MM.1S (cell line): Measurements from ENCODE around the gene GBX2.

Experiments used
- DNase-seq: peaks from one replicate; pipeline ENCODE4 v3.0.0-alpha.2; 2015
- H2AFZ ChIP-seq: fragments of 300-600 bp; sonication (generic); 2 replicates; pipeline ENCODE4 v1.6.0; 2016; ENCODE audit warnings: antibody characterized with exemption, low read length
- H3F3A ChIP-seq: fragments of 300-600 bp; sonication (generic); 2 replicates; pipeline ENCODE4 v1.6.1; 2016; ENCODE audit warnings: mild to moderate bottlenecking, antibody characterized with exemption, low read length, moderate library complexity, mixed read lengths; ENCODE audit not compliant: insufficient read depth
- H3K27ac ChIP-seq: fragments of 300-600 bp; sonication (generic); 2 replicates; pipeline ENCODE4 v1.5.1; 2016; ENCODE audit warnings: mild to moderate bottlenecking, low read length
- H3K27me3 ChIP-seq: fragments of 300-600 bp; sonication (generic); replicated peaks from 2 replicates; pipeline ENCODE4 v1.6.0; 2016; ENCODE audit warnings: low read length; ENCODE audit not compliant: insufficient read depth
- H3K36me3 ChIP-seq: fragments of 300-600 bp; sonication (generic); replicated peaks from 2 replicates; pipeline ENCODE4 v1.6.1; 2016; ENCODE audit warnings: mild to moderate bottlenecking, low read length, mixed read lengths; ENCODE audit not compliant: insufficient read depth
- H3K4me1 ChIP-seq: fragments of 300-600 bp; sonication (generic); 2 replicates; pipeline ENCODE4 v1.6.1; 2016; ENCODE audit warnings: low read length, mixed read lengths
- H3K4me2 ChIP-seq: fragments of 300-600 bp; sonication (generic); 2 replicates; pipeline ENCODE4 v1.6.0; 2016; ENCODE audit warnings: low read depth, low read length
- H3K4me3 ChIP-seq: fragments of 300-600 bp; sonication (generic); 2 replicates; pipeline ENCODE4 v1.5.1; 2016; ENCODE audit warnings: low read length, mixed read lengths
- H3K79me2 ChIP-seq: fragments of 300-600 bp; sonication (generic); 2 replicates; pipeline ENCODE4 v1.6.1; 2016; ENCODE audit warnings: mixed run types, low read length, mixed read lengths
- H3K9ac ChIP-seq: fragments of 300-600 bp; sonication (generic); 2 replicates; pipeline ENCODE4 v1.6.1; 2016; ENCODE audit warnings: low read length, mixed read lengths
- H3K9me2 ChIP-seq: fragments of 300-600 bp; sonication (generic); replicated peaks from 2 replicates; pipeline ENCODE4 v1.6.1; 2016; ENCODE audit warnings: mild to moderate bottlenecking, low read length, mixed read lengths; ENCODE audit not compliant: insufficient read depth
- H3K9me3 ChIP-seq: fragments of 300-600 bp; sonication (generic); replicated peaks from 2 replicates; pipeline ENCODE4 v1.6.1; 2016; ENCODE audit warnings: mild to moderate bottlenecking, low read length, mixed read lengths; ENCODE audit not compliant: insufficient read depth
- H4K20me1 ChIP-seq: fragments of 300-600 bp; sonication (generic); 2 replicates; pipeline ENCODE4 v1.6.1; 2016; ENCODE audit warnings: mild to moderate bottlenecking, low read length, moderate library complexity, mixed read lengths; ENCODE audit not compliant: insufficient read depth
- EZH2 ChIP-seq: fragments of 300-600 bp; sonication (generic); optimal IDR thresholded peaks from 2 replicates; pipeline ENCODE3; 2017; ENCODE audit warnings: low read depth, mild to moderate bottlenecking, antibody characterized with exemption, low read length, mixed read lengths
- EZH2phosphoT487 ChIP-seq: fragments of 300-600 bp; sonication (generic); IDR thresholded peaks from 2 replicates; pipeline ENCODE4 v1.6.1; 2018; ENCODE audit warnings: antibody characterized with exemption, low read length
- TF ChIP-seq, protein P1 (sequence below): fragments of 300-600 bp; sonication (generic); IDR thresholded peaks from 2 replicates; pipeline ENCODE4 v1.5.1; 2016; ENCODE audit warnings: antibody characterized with exemption, low read length, mixed read lengths

The GBX2 gene

DNA sequence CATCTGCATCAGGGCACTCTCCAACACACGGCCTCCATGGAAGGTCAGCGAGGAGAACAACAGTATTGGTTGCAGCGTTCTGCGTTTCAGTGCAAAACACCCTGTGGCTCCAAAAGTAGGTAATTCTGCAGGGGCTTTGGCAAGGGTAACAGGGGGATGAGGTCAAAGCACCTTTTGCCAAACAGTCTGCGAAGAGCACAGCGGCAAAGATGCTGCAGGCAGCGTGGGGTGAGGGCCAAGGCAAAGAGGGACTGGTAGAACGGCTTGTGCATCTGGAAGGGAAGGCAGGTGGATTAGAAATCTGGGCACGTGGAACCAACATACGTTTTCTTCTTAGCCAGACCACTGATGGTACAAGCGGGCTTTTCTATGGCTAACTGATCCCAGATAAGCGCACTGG lies 26.6 kb upstream of the GBX2 start:
- Histone ChIP-seq H3K9me2 (no peaks in the 10 kb centered on the region), H3K9ac (no peak overlapping the region), H3K79me2 (no peaks in the 10 kb centered on the region), H4K20me1 (no peaks in the 10 kb centered on the region), H3K36me3 (no peaks in the 10 kb centered on the region), H3K4me1 (no peaks in the 10 kb centered on the region), H3K4me3 (no peak overlapping the region), H3K27me3 (no peaks in the 10 kb centered on the region), H3K27ac (no peak overlapping the region), H3F3A (no peaks in the 10 kb centered on the region), H3K4me2 (no peak overlapping the region), H2AFZ (no peak overlapping the region), H3K9me3 (no peaks in the 10 kb centered on the region)
- no peak for DNase-seq
- no peak for TF ChIP-seq EZH2phosphoT487
- no peak for TF ChIP-seq EZH2
- TF ChIP-seq, protein P1, sequence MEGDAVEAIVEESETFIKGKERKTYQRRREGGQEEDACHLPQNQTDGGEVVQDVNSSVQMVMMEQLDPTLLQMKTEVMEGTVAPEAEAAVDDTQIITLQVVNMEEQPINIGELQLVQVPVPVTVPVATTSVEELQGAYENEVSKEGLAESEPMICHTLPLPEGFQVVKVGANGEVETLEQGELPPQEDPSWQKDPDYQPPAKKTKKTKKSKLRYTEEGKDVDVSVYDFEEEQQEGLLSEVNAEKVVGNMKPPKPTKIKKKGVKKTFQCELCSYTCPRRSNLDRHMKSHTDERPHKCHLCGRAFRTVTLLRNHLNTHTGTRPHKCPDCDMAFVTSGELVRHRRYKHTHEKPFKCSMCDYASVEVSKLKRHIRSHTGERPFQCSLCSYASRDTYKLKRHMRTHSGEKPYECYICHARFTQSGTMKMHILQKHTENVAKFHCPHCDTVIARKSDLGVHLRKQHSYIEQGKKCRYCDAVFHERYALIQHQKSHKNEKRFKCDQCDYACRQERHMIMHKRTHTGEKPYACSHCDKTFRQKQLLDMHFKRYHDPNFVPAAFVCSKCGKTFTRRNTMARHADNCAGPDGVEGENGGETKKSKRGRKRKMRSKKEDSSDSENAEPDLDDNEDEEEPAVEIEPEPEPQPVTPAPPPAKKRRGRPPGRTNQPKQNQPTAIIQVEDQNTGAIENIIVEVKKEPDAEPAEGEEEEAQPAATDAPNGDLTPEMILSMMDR, result no peak

DNA sequence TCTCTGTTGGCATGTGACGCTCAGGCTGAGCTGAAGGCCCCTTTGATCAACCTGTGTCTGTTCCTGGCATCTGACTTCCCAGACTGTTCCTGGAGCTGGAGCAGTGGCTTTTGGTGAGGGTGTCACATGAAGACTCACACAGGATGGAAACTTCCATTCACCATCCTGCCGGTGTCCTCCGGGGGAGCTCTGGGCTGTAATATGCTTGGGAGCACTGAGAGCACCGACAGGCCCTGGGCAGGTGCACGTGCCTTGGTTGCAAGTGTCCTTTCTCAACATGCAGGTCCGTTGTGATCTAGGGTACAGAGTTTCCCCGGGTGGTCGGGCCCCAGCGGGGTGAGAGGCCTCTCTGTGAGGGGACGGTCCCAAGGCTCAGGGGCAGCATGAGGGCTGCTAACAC lies 24.8 kb upstream of the GBX2 start:
- no peak overlapping the region for H3K9ac ChIP-seq
- TF ChIP-seq, protein P1, result no peak

DNA sequence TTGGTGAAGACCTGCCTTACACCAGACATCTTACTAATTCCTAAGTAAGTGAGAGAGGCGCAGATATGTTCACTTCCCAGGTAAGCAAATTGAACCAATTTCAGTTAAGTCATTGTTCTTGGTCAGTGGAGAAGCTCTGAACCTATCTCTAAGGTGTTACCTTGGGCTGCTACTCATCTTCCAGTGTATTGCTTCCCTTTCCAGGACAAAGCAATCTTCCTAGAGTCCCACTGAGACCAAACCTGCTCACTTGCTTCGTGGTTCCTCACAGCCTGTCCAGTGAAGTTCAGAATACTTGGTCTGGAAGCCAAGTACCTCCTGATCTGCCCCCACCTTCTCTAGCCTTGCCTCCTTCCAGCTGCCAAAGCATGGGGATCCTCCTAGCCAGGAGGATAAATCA lies 22.5 kb upstream of the GBX2 start:
- H3K27me3 ChIP-seq, result no peaks in the 10 kb centered on the region
- no peaks in the 10 kb centered on the region for H3F3A ChIP-seq
- H3K36me3 ChIP-seq, result no peaks in the 10 kb centered on the region
- DNase-seq, result no peak
- H2AFZ ChIP-seq, result no peak overlapping the region
- H3K4me3 ChIP-seq, result no peak overlapping the region
- H3K9ac ChIP-seq, result no peak overlapping the region
- H3K4me2 ChIP-seq, result no peak overlapping the region
- H3K9me3 ChIP-seq, result no peaks in the 10 kb centered on the region
- no peaks in the 10 kb centered on the region for H3K9me2 ChIP-seq
- H4K20me1 ChIP-seq, result no peaks in the 10 kb centered on the region
- H3K79me2 ChIP-seq, result no peaks in the 10 kb centered on the region
- TF ChIP-seq EZH2 (no peak), EZH2phosphoT487 (no peak)
- TF ChIP-seq, protein P1, result no peak
- H3K27ac ChIP-seq, result no peak overlapping the region
- H3K4me1 ChIP-seq, result no peaks in the 10 kb centered on the region

More for the DNA sequence above, 24.8 kb upstream of the GBX2 start:
- no peaks in the 10 kb centered on the region for H3K27me3 ChIP-seq
- no peak overlapping the region for H3K27ac ChIP-seq
- H3K9me2 ChIP-seq, result no peaks in the 10 kb centered on the region
- DNase-seq, result no peak
- H3K4me1 ChIP-seq, result no peaks in the 10 kb centered on the region
- H3F3A ChIP-seq, result no peaks in the 10 kb centered on the region
- no peak overlapping the region for H3K4me3 ChIP-seq
- no peak overlapping the region for H3K4me2 ChIP-seq
- H2AFZ ChIP-seq, result no peak overlapping the region
- no peaks in the 10 kb centered on the region for H3K36me3 ChIP-seq
- no peaks in the 10 kb centered on the region for H3K79me2 ChIP-seq
- no peaks in the 10 kb centered on the region for H3K9me3 ChIP-seq
- no peaks in the 10 kb centered on the region for H4K20me1 ChIP-seq

DNA sequence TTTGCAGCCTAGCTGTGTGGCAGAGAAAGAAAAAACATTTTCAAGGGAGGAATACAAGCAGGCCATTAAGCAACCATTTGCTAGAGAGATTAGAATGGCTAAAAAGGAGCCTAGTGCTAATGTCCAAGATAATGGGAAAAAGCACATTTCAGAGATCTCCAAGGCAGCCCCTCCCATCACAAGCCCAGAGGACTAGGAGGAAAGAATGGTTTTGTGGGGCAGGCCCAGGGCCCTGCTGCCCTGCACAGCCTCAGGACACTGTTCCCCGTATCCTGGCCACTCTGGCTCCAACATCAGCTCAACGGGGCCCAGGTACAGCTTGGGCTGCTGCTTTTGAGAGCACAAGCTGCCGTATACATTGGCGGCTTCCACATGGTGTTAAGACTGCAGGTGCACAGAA lies 16.5 kb upstream of the GBX2 start:
- Histone ChIP-seq H3K79me2 (no peaks in the 10 kb centered on the region), H3K36me3 (no peaks in the 10 kb centered on the region), H2AFZ (no peak overlapping the region), H3K9me2 (no peaks in the 10 kb centered on the region), H4K20me1 (no peaks in the 10 kb centered on the region), H3K4me2 (no peak overlapping the region), H3K4me1 (no peaks in the 10 kb centered on the region), H3K9me3 (no peaks in the 10 kb centered on the region), H3F3A (no peaks in the 10 kb centered on the region), H3K27ac (no peak overlapping the region), H3K9ac (no peak overlapping the region), H3K4me3 (no peak overlapping the region), H3K27me3 (no peaks in the 10 kb centered on the region)
- TF ChIP-seq EZH2 (no peak), EZH2phosphoT487 (no peak)
- TF ChIP-seq, protein P1, result no peak
- DNase-seq, result no peak
